Measurements from ENCODE around the gene SUN2.

DNA sequence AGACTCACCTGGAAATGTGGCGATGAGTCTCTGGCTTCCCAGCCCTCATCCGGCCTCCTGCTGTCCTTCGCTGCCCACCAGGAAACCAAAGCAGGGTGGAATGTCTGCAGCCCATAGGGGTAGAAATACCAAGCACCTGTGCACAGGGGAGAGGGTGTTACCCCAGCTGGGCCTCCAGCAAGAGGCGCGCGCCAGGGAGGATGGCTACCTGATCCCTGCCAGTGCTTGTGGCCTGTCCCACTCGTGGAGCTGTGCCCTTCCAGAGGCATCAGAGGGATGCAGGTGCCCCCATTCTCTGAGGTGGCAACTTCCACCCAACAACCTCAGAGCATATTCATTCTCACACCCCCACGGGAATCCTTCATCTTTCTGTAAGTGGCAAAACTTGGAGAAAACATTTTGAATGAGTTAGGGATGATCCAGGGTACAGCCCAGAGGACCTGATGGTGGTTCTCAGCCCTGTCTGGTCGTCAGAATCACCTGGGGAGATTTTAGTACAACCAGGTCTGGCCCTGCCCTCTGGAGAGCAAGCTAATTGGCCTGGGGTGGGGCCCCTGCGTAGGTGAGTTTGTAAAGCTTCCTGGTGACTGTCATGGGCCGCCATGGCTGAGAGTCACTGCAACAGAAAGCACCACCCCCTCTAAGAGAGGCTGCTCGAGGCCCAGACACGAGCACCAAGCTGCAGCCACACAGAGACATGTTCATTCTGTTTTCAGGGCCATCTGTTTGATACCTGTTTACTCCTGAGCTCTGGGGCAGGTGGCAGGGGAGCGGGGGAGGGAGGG lies 9.9 kb downstream of the SUN2 start:
- TF ChIP-seq POLR2A (IDR thresholded peaks at IDR 0.05): no peak
- TF ChIP-seq, protein P1, sequence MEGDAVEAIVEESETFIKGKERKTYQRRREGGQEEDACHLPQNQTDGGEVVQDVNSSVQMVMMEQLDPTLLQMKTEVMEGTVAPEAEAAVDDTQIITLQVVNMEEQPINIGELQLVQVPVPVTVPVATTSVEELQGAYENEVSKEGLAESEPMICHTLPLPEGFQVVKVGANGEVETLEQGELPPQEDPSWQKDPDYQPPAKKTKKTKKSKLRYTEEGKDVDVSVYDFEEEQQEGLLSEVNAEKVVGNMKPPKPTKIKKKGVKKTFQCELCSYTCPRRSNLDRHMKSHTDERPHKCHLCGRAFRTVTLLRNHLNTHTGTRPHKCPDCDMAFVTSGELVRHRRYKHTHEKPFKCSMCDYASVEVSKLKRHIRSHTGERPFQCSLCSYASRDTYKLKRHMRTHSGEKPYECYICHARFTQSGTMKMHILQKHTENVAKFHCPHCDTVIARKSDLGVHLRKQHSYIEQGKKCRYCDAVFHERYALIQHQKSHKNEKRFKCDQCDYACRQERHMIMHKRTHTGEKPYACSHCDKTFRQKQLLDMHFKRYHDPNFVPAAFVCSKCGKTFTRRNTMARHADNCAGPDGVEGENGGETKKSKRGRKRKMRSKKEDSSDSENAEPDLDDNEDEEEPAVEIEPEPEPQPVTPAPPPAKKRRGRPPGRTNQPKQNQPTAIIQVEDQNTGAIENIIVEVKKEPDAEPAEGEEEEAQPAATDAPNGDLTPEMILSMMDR (IDR thresholded peaks at IDR 0.05): no peak

All from esophagus squamous epithelium (tissue), 4 donors.